ENCODE data around the gene CUX1. TPM values are rescaled to one million over a fixed set of nuclear protein-coding genes. Genes with fewer than 3 reads are reported as not detected.

The CUX1 gene
- total RNA-seq, 4 donors from 2014 or later = 56.9 to 124 (median 93.2) TPM

DNA sequence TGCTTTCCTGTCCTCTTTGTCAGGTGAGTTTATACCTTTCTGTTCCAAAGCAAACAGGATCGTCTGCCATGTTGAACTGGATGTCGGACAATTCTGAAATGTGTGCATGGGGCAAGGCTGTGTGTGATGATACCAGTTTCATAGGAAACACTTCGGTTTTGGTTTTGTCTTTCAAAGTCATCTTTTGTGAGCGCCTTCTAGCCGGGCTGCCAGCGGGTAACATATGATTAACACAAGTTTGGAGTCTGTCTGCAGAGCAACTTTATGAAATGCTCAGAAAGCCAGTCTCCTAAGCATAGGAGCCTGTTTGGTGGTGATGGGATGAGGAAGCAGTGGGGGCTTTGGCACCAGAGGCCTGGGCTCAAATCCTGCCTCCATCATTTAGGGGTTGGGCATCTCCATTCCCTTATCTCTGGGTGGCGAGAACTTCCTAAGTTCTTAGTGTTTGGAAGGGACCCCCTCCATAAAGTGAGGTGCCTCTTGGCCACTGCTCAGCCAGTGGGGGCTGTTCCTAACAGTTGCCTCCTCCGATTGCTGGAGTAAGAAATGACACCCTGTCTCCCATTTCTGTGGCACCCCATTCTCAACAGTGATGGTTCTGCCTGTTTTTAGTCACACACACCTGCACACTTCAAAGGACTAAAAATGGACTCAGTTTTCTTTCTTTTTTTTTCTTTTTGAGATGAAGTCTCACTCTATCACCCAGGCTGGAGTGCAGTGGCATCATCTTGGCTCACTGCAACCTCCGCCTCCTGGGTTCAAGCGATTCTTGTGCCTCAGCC lies 36.8 kb downstream of the CUX1 start:
- Histone ChIP-seq H3K36me3 (no peaks in the 10 kb centered on the region), H3K9me3 (no peaks in the 10 kb centered on the region), H3K27me3 (no peaks in the 10 kb centered on the region), H3K4me3 (no peak overlapping the region), H3K4me1 (peaks cover 12 to 37% (median 22%) of the 10 kb centered on the region in 4 donors), H3K27ac (no peak overlapping the region)
- WGBS, 2 donors (ENCODE audit: low coverage in 1 of 2) = 90 to 91% methylated on average over 6 to 10 of the region's 10 CpGs
- intact Hi-C loops (cut with DNase I; ENCODE audit: low total_unique reads) (no loop called here), in situ Hi-C loops (cut with MboI; ENCODE audit: low pct_ligation_motif_present in 1 of 4, low pct_unique_long_range_greater_than_20kb in 1 of 4, low sequenced_read_pairs in 3 of 4) (no loop called here)
- TF ChIP-seq POLR2AphosphoS5 (IDR thresholded peaks at IDR 0.05) = no peak
- no peak for TF ChIP-seq EP300 (IDR thresholded peaks at IDR 0.05; ENCODE audit: low read depth)
- DNase-seq = no peak

DNA sequence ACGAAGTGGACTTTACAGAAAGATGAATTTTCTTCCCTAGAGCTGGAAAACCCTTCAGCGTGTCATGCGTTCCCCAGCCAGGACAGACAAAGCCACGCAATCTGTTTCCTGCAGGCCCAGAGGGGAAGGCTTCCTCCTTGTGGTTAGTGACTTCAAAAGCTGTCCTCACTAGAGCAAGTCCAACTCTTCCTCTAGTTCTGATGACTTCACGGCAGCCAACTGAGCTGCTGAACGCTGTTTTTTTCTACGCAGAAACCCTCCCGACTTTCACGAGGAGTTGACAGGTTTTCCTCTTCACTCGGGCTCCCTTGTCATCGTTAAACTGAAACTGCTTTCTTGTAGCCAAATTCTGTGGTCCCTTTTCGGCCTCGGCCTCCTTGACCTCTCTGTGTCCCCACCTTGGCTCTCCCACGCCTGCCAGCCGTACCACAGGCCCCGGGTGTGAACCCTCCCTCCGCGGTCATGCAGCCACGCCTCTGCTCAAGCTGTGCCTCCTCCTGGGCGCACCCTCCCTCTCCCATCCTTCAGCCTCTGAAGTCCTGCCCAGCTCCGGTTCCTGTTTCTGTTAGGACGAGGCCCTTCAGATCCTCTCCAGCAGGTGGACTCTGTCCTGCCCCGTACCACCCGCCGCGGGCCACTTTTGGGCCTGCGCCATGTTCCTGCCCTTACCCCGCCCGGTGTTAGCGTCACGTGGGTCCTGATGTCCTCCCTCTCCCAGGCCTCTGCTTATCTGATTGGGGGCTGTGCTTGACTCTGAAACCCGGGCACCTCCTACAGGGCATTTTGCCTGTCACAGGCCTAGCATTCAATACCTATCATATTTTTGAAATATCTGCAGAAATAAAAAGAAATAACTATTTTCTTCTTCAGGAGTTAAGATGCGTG lies 39.3 kb downstream of the CUX1 start:
- no peaks in the 10 kb centered on the region for H3K36me3 ChIP-seq
- TF ChIP-seq POLR2A (IDR thresholded peaks at IDR 0.05) = no peak
- no peak for TF ChIP-seq EP300 (IDR thresholded peaks at IDR 0.05; ENCODE audit: low read depth)
- TF ChIP-seq POLR2AphosphoS5 (IDR thresholded peaks at IDR 0.05) = peak; percentile 44 to 73 (median 57)
- TF ChIP-seq, protein P1, sequence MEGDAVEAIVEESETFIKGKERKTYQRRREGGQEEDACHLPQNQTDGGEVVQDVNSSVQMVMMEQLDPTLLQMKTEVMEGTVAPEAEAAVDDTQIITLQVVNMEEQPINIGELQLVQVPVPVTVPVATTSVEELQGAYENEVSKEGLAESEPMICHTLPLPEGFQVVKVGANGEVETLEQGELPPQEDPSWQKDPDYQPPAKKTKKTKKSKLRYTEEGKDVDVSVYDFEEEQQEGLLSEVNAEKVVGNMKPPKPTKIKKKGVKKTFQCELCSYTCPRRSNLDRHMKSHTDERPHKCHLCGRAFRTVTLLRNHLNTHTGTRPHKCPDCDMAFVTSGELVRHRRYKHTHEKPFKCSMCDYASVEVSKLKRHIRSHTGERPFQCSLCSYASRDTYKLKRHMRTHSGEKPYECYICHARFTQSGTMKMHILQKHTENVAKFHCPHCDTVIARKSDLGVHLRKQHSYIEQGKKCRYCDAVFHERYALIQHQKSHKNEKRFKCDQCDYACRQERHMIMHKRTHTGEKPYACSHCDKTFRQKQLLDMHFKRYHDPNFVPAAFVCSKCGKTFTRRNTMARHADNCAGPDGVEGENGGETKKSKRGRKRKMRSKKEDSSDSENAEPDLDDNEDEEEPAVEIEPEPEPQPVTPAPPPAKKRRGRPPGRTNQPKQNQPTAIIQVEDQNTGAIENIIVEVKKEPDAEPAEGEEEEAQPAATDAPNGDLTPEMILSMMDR (IDR thresholded peaks at IDR 0.05) = peak; percentile 51 to 93 (median 55)
- intact Hi-C loops (cut with DNase I; ENCODE audit: low total_unique reads) (no loop called here), in situ Hi-C loops (cut with MboI; ENCODE audit: low pct_ligation_motif_present in 1 of 4, low pct_unique_long_range_greater_than_20kb in 1 of 4, low sequenced_read_pairs in 3 of 4) (no loop called here)
- 5 to 12% methylated on average over 26 to 33 of the region's 33 CpGs for WGBS, 2 donors (ENCODE audit: low coverage in 1 of 2)
- no peaks in the 10 kb centered on the region for H3K27me3 ChIP-seq
- peak overlapping the region; percentile 85 to 92 (median 90) for H3K27ac ChIP-seq
- H3K9me3 ChIP-seq = no peaks in the 10 kb centered on the region
- peaks cover 12 to 49% (median 24%) of the 10 kb centered on the region in 4 donors for H3K4me1 ChIP-seq
- H3K4me3 ChIP-seq = peak overlapping the region in 3 of 4 donors; percentile 16 to 50 (median 17)
- peak; percentile 96 for DNase-seq

DNA sequence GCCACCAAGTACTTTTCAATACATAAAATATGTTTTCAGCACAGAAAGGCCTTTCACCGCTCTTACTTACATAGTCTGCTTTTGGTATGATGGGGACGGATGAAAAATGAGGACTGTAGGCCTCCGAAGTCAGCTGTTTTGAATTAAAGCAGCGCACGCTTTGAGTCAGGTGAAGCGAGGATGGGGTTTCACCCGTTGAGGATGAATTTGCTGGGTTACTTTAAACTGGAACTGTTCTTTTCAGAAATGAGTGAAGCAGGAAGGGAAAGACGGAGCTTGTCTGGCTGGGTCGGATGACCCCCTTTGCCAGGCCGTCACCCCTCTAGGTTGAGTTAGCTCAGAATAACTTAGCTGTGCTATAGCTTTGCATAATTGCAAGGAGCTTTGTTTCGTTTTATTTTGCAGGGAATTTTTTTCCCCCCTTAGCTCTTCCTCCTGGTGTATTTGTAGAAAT lies 40.0 kb downstream of the CUX1 start:
- 64 to 76% methylated on average over 10 to 11 of the region's 11 CpGs for WGBS, 2 donors (ENCODE audit: low coverage in 1 of 2)
- Histone ChIP-seq H3K4me3 (peak overlapping the region in 2 of 4 donors; percentile 17 to 50), H3K36me3 (no peaks in the 10 kb centered on the region), H3K4me1 (peaks cover 12 to 49% (median 24%) of the 10 kb centered on the region in 4 donors), H3K9me3 (no peaks in the 10 kb centered on the region), H3K27ac (peak overlapping the region; percentile 85 to 92 (median 90)), H3K27me3 (no peaks in the 10 kb centered on the region)
- intact Hi-C loops (cut with DNase I; ENCODE audit: low total_unique reads) (no loop called here), in situ Hi-C loops (cut with MboI; ENCODE audit: low pct_ligation_motif_present in 1 of 4, low pct_unique_long_range_greater_than_20kb in 1 of 4, low sequenced_read_pairs in 3 of 4) (no loop called here)
- no peak for DNase-seq
- TF ChIP-seq EP300 (IDR thresholded peaks at IDR 0.05; ENCODE audit: low read depth) = no peak
- TF ChIP-seq, protein P1 (IDR thresholded peaks at IDR 0.05) = no peak

DNA sequence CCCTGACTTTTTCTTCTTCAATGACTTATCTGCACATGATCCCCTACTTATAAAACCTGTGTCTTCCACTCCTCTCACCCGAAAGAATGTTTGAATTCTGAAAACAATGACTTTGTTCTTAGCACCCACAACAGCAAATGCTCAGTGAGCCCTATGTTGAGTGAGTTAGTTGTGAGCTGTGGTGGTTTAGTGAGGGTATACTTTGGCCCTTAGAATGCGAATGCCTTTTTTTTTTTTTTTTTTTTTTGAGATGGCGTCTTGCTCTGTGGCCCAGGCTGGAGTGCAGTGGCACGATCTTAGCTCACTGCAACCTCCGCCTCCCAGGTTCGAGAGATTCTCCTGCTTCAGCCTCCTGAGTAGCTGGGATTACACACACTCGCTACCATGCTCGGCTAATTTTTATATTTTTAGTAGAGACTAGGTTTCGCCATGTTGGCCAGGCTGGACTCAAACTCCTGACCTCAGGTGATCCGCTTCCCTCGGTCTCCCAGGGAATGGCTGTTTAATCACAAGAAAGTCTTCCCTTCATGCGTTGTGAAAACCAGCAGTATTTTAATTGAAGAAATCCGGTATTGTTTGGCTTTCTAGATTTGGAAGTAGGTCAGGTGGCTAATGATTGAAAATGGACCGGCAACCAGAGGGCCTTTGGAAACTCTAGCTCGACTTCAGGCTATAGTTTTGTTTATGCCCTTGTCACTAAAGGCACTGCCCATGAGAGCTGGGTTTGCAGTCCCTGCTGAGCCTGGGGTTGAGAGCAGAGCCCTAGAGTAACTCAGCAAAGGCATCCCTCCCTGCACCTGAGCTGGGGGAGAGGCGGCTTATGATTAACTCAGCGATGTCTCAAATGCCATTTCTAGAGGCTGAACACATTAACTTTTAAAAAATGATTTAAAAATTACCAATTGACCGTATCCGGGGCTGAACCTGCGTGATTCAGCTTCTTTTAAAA lies 41.3 kb downstream of the CUX1 start:
- Histone ChIP-seq H3K4me1 (peaks cover 12 to 49% (median 24%) of the 10 kb centered on the region in 4 donors), H3K36me3 (no peaks in the 10 kb centered on the region), H3K4me3 (no peak overlapping the region), H3K27ac (peak overlapping the region in 3 of 4 donors; percentile 3 to 91 (median 85)), H3K9me3 (no peaks in the 10 kb centered on the region), H3K27me3 (no peaks in the 10 kb centered on the region)
- 88 to 91% methylated on average over 9 to 20 of the region's 20 CpGs for WGBS, 2 donors (ENCODE audit: low coverage in 1 of 2)
- TF ChIP-seq, protein P1 (IDR thresholded peaks at IDR 0.05) = no peak
- no peak for TF ChIP-seq POLR2AphosphoS5 (IDR thresholded peaks at IDR 0.05)
- no peak for TF ChIP-seq POLR2A (IDR thresholded peaks at IDR 0.05)
- no peak for TF ChIP-seq EP300 (IDR thresholded peaks at IDR 0.05; ENCODE audit: low read depth)
- DNase-seq = no peak
- intact Hi-C loops (cut with DNase I; ENCODE audit: low total_unique reads) (no loop called here), in situ Hi-C loops (cut with MboI; ENCODE audit: low pct_ligation_motif_present in 1 of 4, low pct_unique_long_range_greater_than_20kb in 1 of 4, low sequenced_read_pairs in 3 of 4) (no loop called here)
